Measurements from ENCODE around the gene FBXO42. TPM values are rescaled to one million over a fixed set of nuclear protein-coding genes. Genes with fewer than 3 reads are reported as not detected.

FBXO42 gene
- total RNA-seq, 4 donors from 2014 or later, result 21.0 to 30.3 (median 23.0) TPM

- intact Hi-C loops (cut with DNase I; ENCODE audit: low total_unique reads), result no loop called here
- H3K27ac ChIP-seq, result no peak overlapping the region
- no peak overlapping the region for H3K4me3 ChIP-seq
- TF ChIP-seq POLR2A (IDR thresholded peaks at IDR 0.05), result no peak
- TF ChIP-seq CTCF (IDR thresholded peaks at IDR 0.05), result no peak
- no peaks in the 10 kb centered on the region for H3K27me3 ChIP-seq
- DNase-seq, result no peak
- H3K4me1 ChIP-seq, result no peaks in the 10 kb centered on the region
- no peaks in the 10 kb centered on the region for H3K9me3 ChIP-seq
- no peaks in the 10 kb centered on the region for H3K36me3 ChIP-seq
Observed at GRCh38 chr1:16296643-16297042, 55.6 kb downstream of the FBXO42 start.

GRCh38 chr1:16294219-16295212, 57.8 kb downstream of the FBXO42 start:
- Histone ChIP-seq H3K4me3 (no peak overlapping the region), H3K27ac (no peak overlapping the region), H3K4me1 (no peaks in the 10 kb centered on the region), H3K27me3 (no peaks in the 10 kb centered on the region), H3K9me3 (no peaks in the 10 kb centered on the region), H3K36me3 (no peaks in the 10 kb centered on the region)
- TF ChIP-seq POLR2A (IDR thresholded peaks at IDR 0.05) (no peak), CTCF (IDR thresholded peaks at IDR 0.05) (no peak)
- intact Hi-C loops (cut with DNase I; ENCODE audit: low total_unique reads), result no loop called here
- DNase-seq, result no peak

- H3K36me3 ChIP-seq, result no peaks in the 10 kb centered on the region
- intact Hi-C loops (cut with DNase I; ENCODE audit: low total_unique reads), result no loop called here
- no peak overlapping the region for H3K4me3 ChIP-seq
- no peaks in the 10 kb centered on the region for H3K27me3 ChIP-seq
- TF ChIP-seq POLR2A (IDR thresholded peaks at IDR 0.05), result no peak
- no peak for TF ChIP-seq CTCF (IDR thresholded peaks at IDR 0.05)
- H3K9me3 ChIP-seq, result no peaks in the 10 kb centered on the region
- no peak for DNase-seq
- no peak overlapping the region for H3K27ac ChIP-seq
- H3K4me1 ChIP-seq, result no peaks in the 10 kb centered on the region
Observed at GRCh38 chr1:16293538-16293937, 58.7 kb downstream of the FBXO42 start.

- no peak overlapping the region for H3K4me3 ChIP-seq
- H3K4me1 ChIP-seq, result no peaks in the 10 kb centered on the region
- intact Hi-C loops (cut with DNase I; ENCODE audit: low total_unique reads), result no loop called here
- no peaks in the 10 kb centered on the region for H3K36me3 ChIP-seq
- no peaks in the 10 kb centered on the region for H3K9me3 ChIP-seq
- no peak for TF ChIP-seq POLR2A (IDR thresholded peaks at IDR 0.05)
- TF ChIP-seq CTCF (IDR thresholded peaks at IDR 0.05), result no peak
- H3K27me3 ChIP-seq, result no peaks in the 10 kb centered on the region
- no peak overlapping the region for H3K27ac ChIP-seq
- DNase-seq, result no peak
Observed at GRCh38 chr1:16292739-16293138, 59.5 kb downstream of the FBXO42 start.

DNA sequence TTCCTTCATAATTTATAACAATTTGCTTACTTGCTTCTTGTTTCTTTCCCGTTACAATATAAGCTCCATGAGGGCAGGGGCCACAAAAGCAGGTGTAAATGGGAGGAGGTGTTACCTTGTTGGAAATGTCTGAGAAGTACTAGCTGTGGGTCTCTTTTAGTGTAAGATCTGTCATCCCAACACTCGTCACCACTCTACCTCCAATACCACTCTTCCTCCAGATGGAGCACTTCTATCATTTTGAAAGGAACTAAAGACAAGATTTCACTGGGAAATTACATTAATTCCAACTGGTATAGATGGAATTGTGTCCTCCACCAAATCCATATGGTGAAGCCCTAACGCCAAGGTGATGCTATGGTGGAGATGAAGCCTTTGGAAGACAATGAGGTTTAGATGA, 62.3 kb downstream of the FBXO42 start:
- Histone ChIP-seq H3K4me1 (no peaks in the 10 kb centered on the region), H3K36me3 (no peaks in the 10 kb centered on the region), H3K4me3 (no peak overlapping the region), H3K27me3 (no peaks in the 10 kb centered on the region), H3K27ac (no peak overlapping the region), H3K9me3 (no peaks in the 10 kb centered on the region)
- no peak for DNase-seq
- intact Hi-C loops (cut with DNase I; ENCODE audit: low total_unique reads), result no loop called here
- TF ChIP-seq CTCF (IDR thresholded peaks at IDR 0.05), result no peak
- TF ChIP-seq POLR2A (IDR thresholded peaks at IDR 0.05), result no peak
